Mesendoderm (in vitro differentiated cells): ENCODE data around the gene ARMC9. TPM values are rescaled to one million over a fixed set of nuclear protein-coding genes. Genes with fewer than 3 reads are reported as not detected.

ENCODE experiments used
- DNase-seq: peaks from one replicate; pipeline ENCODE4 v3.0.0; 2013
- H2AK5ac ChIP-seq: 2 replicates; pipeline ENCODE4 v1.6.1; 2013; ENCODE audit warnings: low read length, inconsistent platforms
- H2BK120ac ChIP-seq: 2 replicates; pipeline ENCODE4 v1.6.1; 2013; ENCODE audit warnings: low read depth, mild to moderate bottlenecking, low read length, moderate library complexity, mixed read lengths
- H2BK15ac ChIP-seq: replicated peaks from 2 replicates; pipeline ENCODE4 v1.6.1; 2013; ENCODE audit warnings: low read depth, mild to moderate bottlenecking, moderate library complexity
- H2BK5ac ChIP-seq: 2 replicates; pipeline ENCODE4 v1.6.1; 2013; ENCODE audit warnings: low read length, inconsistent platforms
- H3K18ac ChIP-seq: 2 replicates; pipeline ENCODE4 v1.6.1; 2013; ENCODE audit warnings: mild to moderate bottlenecking, low read length, mixed read lengths
- H3K23ac ChIP-seq: one replicate; pipeline ENCODE4 v1.6.1; 2013; ENCODE audit warnings: low read length
- H3K27ac ChIP-seq: 2 replicates; pipeline ENCODE4 v1.5.1; 2013; ENCODE audit warnings: low read depth, mild to moderate bottlenecking, inconsistent platforms, low read length, moderate library complexity
- H3K27me3 ChIP-seq: 2 replicates; pipeline ENCODE4 v1.6.1; 2013; ENCODE audit warnings: low read length, control low read depth, mild to moderate bottlenecking, inconsistent platforms; ENCODE audit not compliant: insufficient read depth, poor library complexity
- H3K36me3 ChIP-seq: 2 replicates; pipeline ENCODE4 v1.6.1; 2013; ENCODE audit warnings: low read length, inconsistent platforms; ENCODE audit not compliant: control insufficient read depth, insufficient read depth
- H3K4ac ChIP-seq: one replicate; pipeline ENCODE4 v1.6.1; 2013; ENCODE audit warnings: low read depth, mild to moderate bottlenecking, low read length, moderate library complexity
- H3K4me1 ChIP-seq: 2 replicates; pipeline ENCODE4 v1.6.1; 2013; ENCODE audit warnings: low read depth, low read length, inconsistent platforms; ENCODE audit not compliant: control insufficient read depth
- H3K4me2 ChIP-seq: 2 replicates; pipeline ENCODE4 v1.6.1; 2013; ENCODE audit warnings: low read length
- H3K4me3 ChIP-seq: 2 replicates; pipeline ENCODE4 v1.5.1; 2013; ENCODE audit warnings: mild to moderate bottlenecking, low read length
- H3K56ac ChIP-seq: one replicate; pipeline ENCODE4 v1.6.1; 2013; ENCODE audit warnings: low read length
- H3K79me1 ChIP-seq: 2 replicates; pipeline ENCODE4 v1.6.1; 2013; ENCODE audit warnings: low read length, inconsistent platforms
- H3K79me2 ChIP-seq: 2 replicates; pipeline ENCODE4 v1.6.1; 2013; ENCODE audit warnings: mild to moderate bottlenecking, low read length; ENCODE audit not compliant: control insufficient read depth, insufficient read depth
- H3K9ac ChIP-seq: 2 replicates; pipeline ENCODE4 v1.6.1; 2013; ENCODE audit warnings: low read length, inconsistent platforms
- H4K5ac ChIP-seq: one replicate; pipeline ENCODE4 v1.6.1; 2013; ENCODE audit warnings: low read length
- H4K8ac ChIP-seq: one replicate; pipeline ENCODE4 v1.6.1; 2013; ENCODE audit warnings: low read depth, mild to moderate bottlenecking, control low read depth, low read length, moderate library complexity
- WGBS: extraction: QIAGEN DNeasy Blood & Tissue Kit; methylation state at CpG from one replicate; pipeline ENCODE4 v1.1.7; 2013; ENCODE audit warnings: low lambda C conversion rate, missing lambda C conversion rate; ENCODE audit not compliant: insufficient coverage; ENCODE audit errors: extremely low coverage; 5-methylcytosine and 5-hydroxymethylcytosine counted together
- small RNA-seq: library from polyadenylated mRNA; stranded (forward); fragments of <200 nt; extraction: miRNeasy Mini kit (QIAGEN cat#:217004); gene quantifications from one replicate; pipeline ENCODE3, GENCODE V24; 2013; ENCODE audit not compliant: insufficient read depth

ARMC9 gene

GRCh38 chr2:231418820-231419640 lies 220.6 kb downstream of the ARMC9 start:
- Histone ChIP-seq H2BK120ac (no peak overlapping the region), H2BK5ac (no peak overlapping the region), H3K18ac (no peak overlapping the region), H3K9ac (no peak overlapping the region), H4K5ac (no peak overlapping the region), H3K36me3 (no peaks in the 10 kb centered on the region), H3K23ac (no peak overlapping the region), H3K4me3 (no peak overlapping the region), H3K4me2 (no peak overlapping the region), H3K56ac (no peak overlapping the region), H3K4me1 (peaks cover 3% of the 10 kb centered on the region), H3K27me3 (no peaks in the 10 kb centered on the region), H2AK5ac (no peak overlapping the region), H4K8ac (no peak overlapping the region), H3K4ac (no peak overlapping the region), H2BK15ac (no peak overlapping the region), H3K79me1 (no peaks in the 10 kb centered on the region), H3K79me2 (no peaks in the 10 kb centered on the region), H3K27ac (no peak overlapping the region)
- no CpG with 5 or more reads among the region's 26 CpGs for WGBS
- no peak for DNase-seq

- no peak for DNase-seq
- no peak overlapping the region for H4K5ac ChIP-seq
- no peak overlapping the region for H3K9ac ChIP-seq
- no peak overlapping the region for H3K18ac ChIP-seq
- no peak overlapping the region for H3K23ac ChIP-seq
- no peak overlapping the region for H3K27ac ChIP-seq
- no peak overlapping the region for H2BK5ac ChIP-seq
- no peak overlapping the region for H2AK5ac ChIP-seq
- H3K27me3 ChIP-seq = no peaks in the 10 kb centered on the region
- H3K4ac ChIP-seq = no peak overlapping the region
- no CpG with 5 or more reads among the region's 9 CpGs for WGBS
- no peaks in the 10 kb centered on the region for H3K4me1 ChIP-seq
- no peak overlapping the region for H3K4me3 ChIP-seq
- no peaks in the 10 kb centered on the region for H3K79me2 ChIP-seq
- no peak overlapping the region for H2BK120ac ChIP-seq
- no peak overlapping the region for H2BK15ac ChIP-seq
- H3K79me1 ChIP-seq = no peaks in the 10 kb centered on the region
- no peak overlapping the region for H4K8ac ChIP-seq
- no peaks in the 10 kb centered on the region for H3K36me3 ChIP-seq
- H3K4me2 ChIP-seq = no peak overlapping the region
- no peak overlapping the region for H3K56ac ChIP-seq
Measured at GRCh38 chr2:231421051-231421580, 222.7 kb downstream of the ARMC9 start.

- no peak overlapping the region for H3K9ac ChIP-seq
- H2AK5ac ChIP-seq = no peak overlapping the region
- WGBS = no CpG with 5 or more reads among the region's 2 CpGs
- H2BK5ac ChIP-seq = no peak overlapping the region
- no peak overlapping the region for H3K4me2 ChIP-seq
- H3K18ac ChIP-seq = no peak overlapping the region
- no peak overlapping the region for H2BK15ac ChIP-seq
- no peak overlapping the region for H4K5ac ChIP-seq
- no peak overlapping the region for H2BK120ac ChIP-seq
- H3K79me1 ChIP-seq = no peaks in the 10 kb centered on the region
- H3K56ac ChIP-seq = no peak overlapping the region
- no peak for DNase-seq
- H3K27ac ChIP-seq = no peak overlapping the region
- no peak overlapping the region for H3K4me3 ChIP-seq
- H3K79me2 ChIP-seq = no peaks in the 10 kb centered on the region
- H3K4ac ChIP-seq = no peak overlapping the region
- H3K27me3 ChIP-seq = no peaks in the 10 kb centered on the region
- no peak overlapping the region for H3K23ac ChIP-seq
- no peaks in the 10 kb centered on the region for H3K36me3 ChIP-seq
- H3K4me1 ChIP-seq = no peaks in the 10 kb centered on the region
- H4K8ac ChIP-seq = no peak overlapping the region
Measured at GRCh38 chr2:231422056-231422455, 223.6 kb downstream of the ARMC9 start.

GRCh38 chr2:231423176-231423575 lies 224.7 kb downstream of the ARMC9 start:
- Histone ChIP-seq H3K56ac (no peak overlapping the region), H2AK5ac (no peak overlapping the region), H3K4ac (no peak overlapping the region), H3K9ac (no peak overlapping the region), H2BK5ac (no peak overlapping the region), H3K79me2 (no peaks in the 10 kb centered on the region), H3K4me2 (no peak overlapping the region), H4K5ac (no peak overlapping the region), H3K18ac (no peak overlapping the region), H3K23ac (no peak overlapping the region), H2BK15ac (no peak overlapping the region), H2BK120ac (no peak overlapping the region), H3K36me3 (no peaks in the 10 kb centered on the region), H3K4me3 (no peak overlapping the region), H4K8ac (no peak overlapping the region), H3K79me1 (no peaks in the 10 kb centered on the region), H3K4me1 (no peaks in the 10 kb centered on the region), H3K27me3 (no peaks in the 10 kb centered on the region), H3K27ac (no peak overlapping the region)
- no peak for DNase-seq
- WGBS = no CpG with 5 or more reads among the region's 10 CpGs

Small RNA genes lying within 50 kb of the gene (small RNA-seq; reads per million reads assigned to genes)
- gene AC018738.1 (not detected), gene MIR4777 (not detected)
